A673 (cell line): ENCODE results near the gene IGF1. TPM values are rescaled to one million over a fixed set of nuclear protein-coding genes. Genes with fewer than 3 reads are reported as not detected.

Source experiments
- BruUV-seq: library from RNA; stranded (reverse); fragments of 400-500 nt; replicated peaks from 2 replicates; lab custom pipeline; 2021; lab: Mats Ljungman, UMichigan
- CTCF ChIA-PET: fragments of 300-600 bp; sonication (Branson Sonifier 250); formaldehyde crosslinking; loops from one replicate; lab custom pipeline; 2022; ENCODE audit warnings: antibody characterized with exemption; lab: Charles Lee
- POLR2A ChIA-PET: fragments of 300-600 bp; sonication (Branson Sonifier 250); formaldehyde crosslinking; loops from one replicate; lab custom pipeline; 2022; ENCODE audit warnings: antibody characterized with exemption; ENCODE audit not compliant: low non-redundant PET; lab: Charles Lee
- DNase-seq: peaks from one replicate; pipeline ENCODE4 v3.0.0-alpha.2; 2015; ENCODE audit warnings: low spot score
- H3K27ac ChIP-seq: fragments of 200-600 bp; sonication (generic); 2 replicates; pipeline ENCODE4 v1.5.1; 2016; ENCODE audit warnings: mixed run types, low read depth, mild to moderate bottlenecking, mixed read lengths, antibody characterized with exemption, low read length; ENCODE audit not compliant: poor library complexity, severe bottlenecking
- H3K27me3 ChIP-seq: fragments of 200-600 bp; sonication (generic); replicated peaks from 2 replicates; pipeline ENCODE4 v1.6.1; 2017; ENCODE audit warnings: mixed run types, low read depth, mild to moderate bottlenecking, mixed read lengths, antibody characterized with exemption, low read length; ENCODE audit not compliant: insufficient read depth, poor library complexity
- H3K36me3 ChIP-seq: fragments of 200-600 bp; sonication (generic); 2 replicates; pipeline ENCODE4 v1.6.1; 2016; ENCODE audit warnings: mixed run types, mild to moderate bottlenecking, mixed read lengths, antibody characterized with exemption, low read length; ENCODE audit not compliant: insufficient read depth, poor library complexity, severe bottlenecking
- H3K4me1 ChIP-seq: fragments of 200-600 bp; sonication (generic); 2 replicates; pipeline ENCODE4 v1.6.1; 2017; ENCODE audit warnings: mixed run types, mild to moderate bottlenecking, mixed read lengths, antibody characterized with exemption, low read length; ENCODE audit not compliant: insufficient read depth, poor library complexity, severe bottlenecking
- H3K4me3 ChIP-seq: fragments of 200-600 bp; sonication (generic); 2 replicates; pipeline ENCODE4 v1.5.1; 2016; ENCODE audit warnings: low read depth, mixed run types, mild to moderate bottlenecking, mixed read lengths, low read length; ENCODE audit not compliant: poor library complexity, severe bottlenecking
- H3K9me3 ChIP-seq: fragments of 200-600 bp; sonication (generic); 2 replicates; pipeline ENCODE4 v1.6.1; 2016; ENCODE audit warnings: mixed run types, low read depth, mild to moderate bottlenecking, mixed read lengths, antibody characterized with exemption, low read length; ENCODE audit not compliant: poor library complexity, severe bottlenecking
- CTCF ChIP-seq: fragments of 300-800, 200-600 bp; sonication (generic); conservative IDR thresholded peaks from 2 replicates; pipeline ENCODE4 v1.5.1; 2017; ENCODE audit warnings: low read depth, mild to moderate bottlenecking, antibody characterized with exemption, low read length, moderate library complexity, mixed read lengths
- EZH2 ChIP-seq: fragments of 200-600 bp; sonication (generic); IDR thresholded peaks from 2 replicates; pipeline ENCODE4 v1.6.1; 2017; ENCODE audit warnings: borderline replicate concordance, low read depth, mild to moderate bottlenecking, mixed read lengths, antibody characterized with exemption, low read length; ENCODE audit not compliant: poor library complexity, severe bottlenecking
- intact Hi-C: fragments of 100-400 bp; cut with micrococcal nuclease; formaldehyde crosslinking; loops from one replicate; pipeline ENCODE4 v1.10.0; 2022; ENCODE audit not compliant: unreplicated experiment
- total RNA-seq: library from RNA; stranded (reverse); gene quantifications from 2 replicates; pipeline ENCODE4 v1.2.3, GENCODE V29; 2021

Gene IGF1
- total RNA-seq, 1 experiment from 2014 or later = 16.4 TPM

GRCh38 chr12:102510463-102510862, 30.1 kb upstream of the IGF1 start:
- no peaks in the 10 kb centered on the region for H3K36me3 ChIP-seq
- no peaks in the 10 kb centered on the region for H3K4me1 ChIP-seq
- H3K9me3 ChIP-seq = no peaks in the 10 kb centered on the region
- H3K27ac ChIP-seq = no peak overlapping the region
- no peak overlapping the region for H3K4me3 ChIP-seq
- TF ChIP-seq EZH2 (no peak), CTCF (no peak)
- H3K27me3 ChIP-seq = no peaks in the 10 kb centered on the region
- CTCF ChIA-PET = no interaction called here
- intact Hi-C loops = no loop called here
- POLR2A ChIA-PET = no interaction called here
- BruUV-seq = no TSS peak
- no peak for DNase-seq

GRCh38 chr12:102510031-102510430, 29.7 kb upstream of the IGF1 start:
- intact Hi-C loops = no loop called here
- no TSS peak for BruUV-seq
- POLR2A ChIA-PET = no interaction called here
- Histone ChIP-seq H3K4me1 (no peaks in the 10 kb centered on the region), H3K4me3 (no peak overlapping the region), H3K27me3 (no peaks in the 10 kb centered on the region), H3K9me3 (no peaks in the 10 kb centered on the region), H3K27ac (no peak overlapping the region), H3K36me3 (no peaks in the 10 kb centered on the region)
- no peak for DNase-seq
- no peak for TF ChIP-seq EZH2
- TF ChIP-seq CTCF = no peak
- CTCF ChIA-PET = no interaction called here

- Histone ChIP-seq H3K4me1 (no peaks in the 10 kb centered on the region), H3K27ac (no peak overlapping the region), H3K4me3 (no peak overlapping the region), H3K27me3 (no peaks in the 10 kb centered on the region), H3K9me3 (no peaks in the 10 kb centered on the region), H3K36me3 (no peaks in the 10 kb centered on the region)
- BruUV-seq = no TSS peak
- no peak for DNase-seq
- no peak for TF ChIP-seq CTCF
- no peak for TF ChIP-seq EZH2
- intact Hi-C loops = no loop called here
- POLR2A ChIA-PET = no interaction called here
- CTCF ChIA-PET = no interaction called here
Measured at GRCh38 chr12:102509123-102509626, 28.8 kb upstream of the IGF1 start.
